ENCODE data around the gene MEST. TPM values are rescaled to one million over a fixed set of nuclear protein-coding genes. Genes with fewer than 3 reads are reported as not detected.

The MEST gene
- total and polyA plus RNA-seq, 12 donors = 50.1 to 277 (median 138) TPM

GRCh38 chr7:130490311-130490791 lies 1.5 kb upstream of the MEST start:
- Histone ChIP-seq H3K27me3 (no peaks in the 10 kb centered on the region), H3K27ac (peak overlapping the region in 2 of 5 donors; percentile 74 to 84), H3K36me3 (replicated peaks in 1 of 2) (no peaks in the 10 kb centered on the region), H3K4me1 (replicated peaks in 1 of 2) (peaks cover 14 to 52% of the 10 kb centered on the region in 2 donors), H3K9me3 (replicated peaks in 1 of 3) (no peaks in the 10 kb centered on the region), H3K4me3 (peak overlapping the region in 1 of 4 donors; percentile 58)
- intact Hi-C loops (cut with DNase I) = loop anchor here (5.0 to 10.0 kb wide), 2 partner anchors 208 to 416 kb away; partner anchors contain the start of gene KLHDC10 (in 1 of the 2)
- no peak for TF ChIP-seq CTCF (IDR thresholded peaks at IDR 0.05)
- no peak for TF ChIP-seq POLR2A (IDR thresholded peaks at IDR 0.05)
- 63 to 75% (median 68%) methylated on average over 21 of the region's 21 CpGs for WGBS, 4 donors
- no peak for DNase-seq

- peak; percentile 33 to 73 (median 65) for TF ChIP-seq CTCF (IDR thresholded peaks at IDR 0.05)
- TF ChIP-seq POLR2A (IDR thresholded peaks at IDR 0.05) = peak in 1 of 2 donors; percentile 17
- Histone ChIP-seq H3K36me3 (replicated peaks in 1 of 2) (no peaks in the 10 kb centered on the region), H3K9me3 (replicated peaks in 1 of 3) (no peaks in the 10 kb centered on the region), H3K4me1 (replicated peaks in 1 of 2) (peaks cover 14 to 47% of the 10 kb centered on the region in 2 donors), H3K4me3 (peak overlapping the region in 2 of 4 donors; percentile 17 to 58), H3K27ac (peak overlapping the region in 3 of 5 donors; percentile 22 to 84 (median 74)), H3K27me3 (no peaks in the 10 kb centered on the region)
- intact Hi-C loops (cut with DNase I) = loop anchor here (5.0 to 10.0 kb wide), 2 partner anchors 209 to 416 kb away; partner anchors contain the start of gene KLHDC10 (in 1 of the 2)
- DNase-seq = peak; percentile 41 to 76 (median 60)
- 51 to 74% (median 53%) methylated on average over 52 to 62 of the region's 62 CpGs for WGBS, 4 donors
Observed at GRCh38 chr7:130490888-130491804, 739 bp upstream of the MEST start.

GRCh38 chr7:130492523-130493274 lies 814 bp downstream of the MEST start:
- intact Hi-C loops (cut with DNase I) = loop anchor here (5.0 to 10.0 kb wide), 2 partner anchors 210 to 418 kb away; partner anchors contain the start of gene KLHDC10 (in 1 of the 2)
- Histone ChIP-seq H3K27me3 (no peaks in the 10 kb centered on the region), H3K9me3 (replicated peaks in 1 of 3) (no peaks in the 10 kb centered on the region), H3K4me3 (peak overlapping the region in 2 of 4 donors; percentile 11 to 58), H3K36me3 (replicated peaks in 1 of 2) (peaks cover 0 to 8% of the 10 kb centered on the region in 2 donors), H3K4me1 (replicated peaks in 1 of 2) (peaks cover 7 to 45% of the 10 kb centered on the region in 2 donors), H3K27ac (peak overlapping the region in 2 of 5 donors; percentile 74 to 84)
- 47 to 58% (median 53%) methylated on average over 45 to 50 of the region's 50 CpGs for WGBS, 4 donors
- TF ChIP-seq POLR2A (IDR thresholded peaks at IDR 0.05) (no peak), CTCF (IDR thresholded peaks at IDR 0.05) (no peak)
- DNase-seq = peak in 1 of 7 donors; percentile 61
